ENCODE results near the gene CCDC47. TPM values are rescaled to one million over a fixed set of nuclear protein-coding genes. Genes with fewer than 3 reads are reported as not detected.

The CCDC47 gene
- polyA plus RNA-seq, 3 donors: 15.2 to 56.4 (median 43.0) TPM

GRCh38 chr17:63754046-63754445 lies 19.4 kb downstream of the CCDC47 start:
- H3K27ac ChIP-seq (ENCODE audit: low read depth in 1 of 2, low read length in 2 of 2): peak overlapping the region; percentile 6 to 61
- H3K9me3 ChIP-seq (replicated peaks in 1 of 2; ENCODE audit: control insufficient read depth in 1 of 2, insufficient read depth in 1 of 2, low read length in 2 of 2): no peaks in the 10 kb centered on the region
- peaks cover 40% of the 10 kb centered on the region for H3K4me1 Mint-ChIP-seq
- H3K27me3 ChIP-seq (ENCODE audit: control insufficient read depth in 2 of 2, insufficient read depth in 2 of 2, low read length in 2 of 2): no peaks in the 10 kb centered on the region
- intact Hi-C loops (cut with micrococcal nuclease): no loop called here
- peaks cover 48 to 65% of the 10 kb centered on the region in 2 donors for H3K36me3 Mint-ChIP-seq
- H3K79me2 ChIP-seq (ENCODE audit: insufficient read depth, low read length): peaks cover 14% of the 10 kb centered on the region
- H3K27ac Mint-ChIP-seq: peak overlapping the region in 5 of 7 donors; percentile 15 to 81 (median 59)
- H3K4me1 ChIP-seq (ENCODE audit: control insufficient read depth in 1 of 2, insufficient read depth in 2 of 2, low read length in 2 of 2): peaks cover 41 to 43% of the 10 kb centered on the region in 2 donors
- H3K9ac ChIP-seq (ENCODE audit: insufficient read depth, low read length, poor library complexity, severe bottlenecking): no peak overlapping the region
- TF ChIP-seq CTCF (IDR thresholded peaks at IDR 0.05): no peak
- H4K20me1 ChIP-seq (ENCODE audit: insufficient read depth, low read length): no peaks in the 10 kb centered on the region
- H3K36me3 ChIP-seq (replicated peaks in 1 of 2; ENCODE audit: control insufficient read depth in 1 of 2, insufficient read depth in 2 of 2, low read length in 2 of 2): peaks cover 39 to 62% of the 10 kb centered on the region in 2 donors
- H3K4me3 Mint-ChIP-seq: no peak overlapping the region
- no peaks in the 10 kb centered on the region for H3K27me3 Mint-ChIP-seq (ENCODE audit: low read depth in 3 of 3)
- DNase-seq: no peak
- H3K4me2 ChIP-seq (replicated peaks; ENCODE audit: extremely low read depth, low read length, poor library complexity, severe bottlenecking): no peak overlapping the region
- H3K9me3 Mint-ChIP-seq: no peaks in the 10 kb centered on the region
- H2AFZ ChIP-seq (ENCODE audit: insufficient read depth, low read depth, low read length, poor library complexity, severe bottlenecking): no peak overlapping the region
- 100% methylated on average over 2 of the region's 3 CpGs for WGBS (ENCODE audit: insufficient coverage)
- H3K4me3 ChIP-seq (replicated peaks in 1 of 3; ENCODE audit: low read depth in 2 of 3, low read length in 3 of 3): no peak overlapping the region

- Histone ChIP-seq H3K79me2 (ENCODE audit: insufficient read depth, low read length) (peaks cover 10% of the 10 kb centered on the region), H3K9me3 (replicated peaks in 1 of 2; ENCODE audit: control insufficient read depth in 1 of 2, insufficient read depth in 1 of 2, low read length in 2 of 2) (no peaks in the 10 kb centered on the region), H3K4me1 (ENCODE audit: control insufficient read depth in 1 of 2, insufficient read depth in 2 of 2, low read length in 2 of 2) (peaks cover 41 to 43% of the 10 kb centered on the region in 2 donors), H3K36me3 (replicated peaks in 1 of 2; ENCODE audit: control insufficient read depth in 1 of 2, insufficient read depth in 2 of 2, low read length in 2 of 2) (peaks cover 34 to 64% of the 10 kb centered on the region in 2 donors), H3K4me3 (replicated peaks in 1 of 3; ENCODE audit: low read depth in 2 of 3, low read length in 3 of 3) (no peak overlapping the region), H3K27ac (ENCODE audit: low read depth in 1 of 2, low read length in 2 of 2) (peak overlapping the region in 1 of 2 donors; percentile 61), H2AFZ (ENCODE audit: insufficient read depth, low read depth, low read length, poor library complexity, severe bottlenecking) (no peak overlapping the region), H3K4me2 (replicated peaks; ENCODE audit: extremely low read depth, low read length, poor library complexity, severe bottlenecking) (no peak overlapping the region), H3K27me3 (ENCODE audit: control insufficient read depth in 2 of 2, insufficient read depth in 2 of 2, low read length in 2 of 2) (no peaks in the 10 kb centered on the region), H4K20me1 (ENCODE audit: insufficient read depth, low read length) (no peaks in the 10 kb centered on the region), H3K9ac (ENCODE audit: insufficient read depth, low read length, poor library complexity, severe bottlenecking) (no peak overlapping the region)
- H3K27ac Mint-ChIP-seq: peak overlapping the region in 6 of 7 donors; percentile 15 to 70 (median 58)
- H3K36me3 Mint-ChIP-seq: peaks cover 48 to 65% of the 10 kb centered on the region in 2 donors
- peaks cover 42% of the 10 kb centered on the region for H3K4me1 Mint-ChIP-seq
- H3K27me3 Mint-ChIP-seq (ENCODE audit: low read depth in 3 of 3): no peaks in the 10 kb centered on the region
- no peak overlapping the region for H3K4me3 Mint-ChIP-seq
- no peak for TF ChIP-seq CTCF (IDR thresholded peaks at IDR 0.05)
- WGBS (ENCODE audit: insufficient coverage): 67% methylated on average over 1 of the region's 1 CpG
- H3K9me3 Mint-ChIP-seq: no peaks in the 10 kb centered on the region
- intact Hi-C loops (cut with micrococcal nuclease): no loop called here
- DNase-seq: peak; percentile 43 to 71 (median 60)
Measured at GRCh38 chr17:63753215-63753614, 20.2 kb downstream of the CCDC47 start.
